Measurements from ENCODE around the gene NET1.
"Not testable (repeated sequence)": the region's sequence is repeated elsewhere in the genome, so short reads cannot be mapped to it uniquely, and the experiment has no call there.

NET1 gene

GRCh38 chr10:5412277-5412941 is at the start of gene NET1:
Gene NET1, plus strand, starts transcription at chr10:5412557. Its CDS starts 136 bp downstream, at chr10:5412693.
- peak in 1 of 2 donors; percentile 44 for DNase-seq (ENCODE audit: low read depth in 2 of 2, low spot score in 1 of 2)

GRCh38 chr10:5362873-5363272 is 49.5 kb upstream of the NET1 start:
- no peak for DNase-seq (ENCODE audit: low read depth in 2 of 2, low spot score in 1 of 2)

GRCh38 chr10:5364374-5364773 is 48.0 kb upstream of the NET1 start:
- DNase-seq (ENCODE audit: low read depth in 2 of 2, low spot score in 1 of 2): no peak

GRCh38 chr10:5364890-5365338 is 47.4 kb upstream of the NET1 start, which contains the start of gene UCN3:
Gene UCN3, plus strand, starts transcription at chr10:5364966. Its CDS starts 8,755 bp downstream, at chr10:5373721.
- DNase-seq (ENCODE audit: low read depth in 2 of 2, low spot score in 1 of 2): no peak

- no peak for DNase-seq (ENCODE audit: low read depth in 2 of 2, low spot score in 1 of 2)
These were observed 46.4 kb upstream of the NET1 start for GRCh38 chr10:5365928-5366327.

- no peak for DNase-seq (ENCODE audit: low read depth in 2 of 2, low spot score in 1 of 2)
These were observed 42.8 kb upstream of the NET1 start for GRCh38 chr10:5369362-5370158.

- DNase-seq (ENCODE audit: low read depth in 2 of 2, low spot score in 1 of 2): no peak
These were observed 41.6 kb upstream of the NET1 start for GRCh38 chr10:5370493-5371352.

GRCh38 chr10:5373307-5373706 is 39.0 kb upstream of the NET1 start:
- no peak for DNase-seq (ENCODE audit: low read depth in 2 of 2, low spot score in 1 of 2)

GRCh38 chr10:5373891-5374611 is 38.3 kb upstream of the NET1 start:
- no peak for DNase-seq (ENCODE audit: low read depth in 2 of 2, low spot score in 1 of 2)

- no peak for DNase-seq (ENCODE audit: low read depth in 2 of 2, low spot score in 1 of 2)
These were observed 35.9 kb upstream of the NET1 start for GRCh38 chr10:5376450-5376849.

GRCh38 chr10:5379202-5379601 is 33.2 kb upstream of the NET1 start:
- not testable (repeated sequence) for DNase-seq (ENCODE audit: low read depth in 2 of 2, low spot score in 1 of 2)

- not testable (repeated sequence) for DNase-seq (ENCODE audit: low read depth in 2 of 2, low spot score in 1 of 2)
These were observed 32.0 kb upstream of the NET1 start for GRCh38 chr10:5380395-5380794.

- DNase-seq (ENCODE audit: low read depth in 2 of 2, low spot score in 1 of 2): no peak
These were observed 31.2 kb upstream of the NET1 start for GRCh38 chr10:5381187-5381586.

GRCh38 chr10:5385224-5385623 is 27.1 kb upstream of the NET1 start:
- DNase-seq (ENCODE audit: low read depth in 2 of 2, low spot score in 1 of 2): no peak

- DNase-seq (ENCODE audit: low read depth in 2 of 2, low spot score in 1 of 2): no peak
These were observed 25.2 kb upstream of the NET1 start for GRCh38 chr10:5387169-5387568.

GRCh38 chr10:5390607-5391205 is 21.7 kb upstream of the NET1 start:
- no peak for DNase-seq (ENCODE audit: low read depth in 2 of 2, low spot score in 1 of 2)

- no peak for DNase-seq (ENCODE audit: low read depth in 2 of 2, low spot score in 1 of 2)
These were observed 20.6 kb upstream of the NET1 start for GRCh38 chr10:5391790-5392189.

GRCh38 chr10:5393529-5393928 is 18.8 kb upstream of the NET1 start:
- DNase-seq (ENCODE audit: low read depth in 2 of 2, low spot score in 1 of 2): no peak

GRCh38 chr10:5395168-5395567 is 17.2 kb upstream of the NET1 start:
- DNase-seq (ENCODE audit: low read depth in 2 of 2, low spot score in 1 of 2): no peak

GRCh38 chr10:5396556-5397300 is 15.6 kb upstream of the NET1 start:
- no peak for DNase-seq (ENCODE audit: low read depth in 2 of 2, low spot score in 1 of 2)
